Measurements from ENCODE around the gene HINT3. TPM values are rescaled to one million over a fixed set of nuclear protein-coding genes. Genes with fewer than 3 reads are reported as not detected.

HINT3 gene
- total RNA-seq, 2 experiments from 2014 or later, result 10.4 TPM

DNA sequence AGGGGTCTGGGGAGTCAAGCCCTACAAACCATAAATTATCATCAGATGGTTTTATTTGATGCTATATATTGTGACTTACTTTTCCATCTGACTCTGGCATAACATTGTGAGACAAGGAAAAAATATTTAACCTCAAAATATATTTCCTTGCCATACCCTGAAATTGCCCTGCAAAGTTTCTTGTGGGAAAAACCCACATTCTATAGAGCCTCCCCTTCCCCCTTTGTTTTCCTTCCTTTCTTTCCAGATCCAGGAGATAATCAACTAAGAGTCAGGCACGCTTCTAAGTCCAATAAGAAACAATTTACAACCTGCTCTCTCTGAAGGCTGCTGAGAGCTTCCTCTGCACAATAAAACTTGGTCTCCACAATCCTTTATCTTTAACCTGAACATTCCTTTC is 17.5 kb upstream of the HINT3 start:
- Histone ChIP-seq H3K27ac (ENCODE audit: low read depth in 1 of 2, low read length in 2 of 2) (no peak overlapping the region), H3K27me3 (ENCODE audit: control insufficient read depth in 1 of 2, insufficient read depth in 2 of 2, low read length in 2 of 2) (no peaks in the 10 kb centered on the region), H3K4me3 (ENCODE audit: low read length) (no peak overlapping the region), H3K9me3 (ENCODE audit: control insufficient read depth in 1 of 2, insufficient read depth in 1 of 2, low read length in 2 of 2) (no peaks in the 10 kb centered on the region), H3K36me3 (ENCODE audit: insufficient read depth, low read length) (no peaks in the 10 kb centered on the region), H3K4me1 (ENCODE audit: insufficient read depth, low read length) (no peaks in the 10 kb centered on the region)
- H3K4me3 Mint-ChIP-seq, result no peak overlapping the region
- peaks cover 7% of the 10 kb centered on the region for H3K4me1 Mint-ChIP-seq (ENCODE audit: low read depth)
- H3K27me3 Mint-ChIP-seq, result peaks cover 4% of the 10 kb centered on the region
- no peaks in the 10 kb centered on the region for H3K36me3 Mint-ChIP-seq (ENCODE audit: low read depth)
- TF ChIP-seq, protein P1, sequence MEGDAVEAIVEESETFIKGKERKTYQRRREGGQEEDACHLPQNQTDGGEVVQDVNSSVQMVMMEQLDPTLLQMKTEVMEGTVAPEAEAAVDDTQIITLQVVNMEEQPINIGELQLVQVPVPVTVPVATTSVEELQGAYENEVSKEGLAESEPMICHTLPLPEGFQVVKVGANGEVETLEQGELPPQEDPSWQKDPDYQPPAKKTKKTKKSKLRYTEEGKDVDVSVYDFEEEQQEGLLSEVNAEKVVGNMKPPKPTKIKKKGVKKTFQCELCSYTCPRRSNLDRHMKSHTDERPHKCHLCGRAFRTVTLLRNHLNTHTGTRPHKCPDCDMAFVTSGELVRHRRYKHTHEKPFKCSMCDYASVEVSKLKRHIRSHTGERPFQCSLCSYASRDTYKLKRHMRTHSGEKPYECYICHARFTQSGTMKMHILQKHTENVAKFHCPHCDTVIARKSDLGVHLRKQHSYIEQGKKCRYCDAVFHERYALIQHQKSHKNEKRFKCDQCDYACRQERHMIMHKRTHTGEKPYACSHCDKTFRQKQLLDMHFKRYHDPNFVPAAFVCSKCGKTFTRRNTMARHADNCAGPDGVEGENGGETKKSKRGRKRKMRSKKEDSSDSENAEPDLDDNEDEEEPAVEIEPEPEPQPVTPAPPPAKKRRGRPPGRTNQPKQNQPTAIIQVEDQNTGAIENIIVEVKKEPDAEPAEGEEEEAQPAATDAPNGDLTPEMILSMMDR (IDR thresholded peaks at IDR 0.05), result no peak
- H3K27ac Mint-ChIP-seq, result no peak overlapping the region
- H3K9me3 Mint-ChIP-seq, result no peaks in the 10 kb centered on the region
- ChIA-PET POLR2A (interaction anchor here (1.0 kb wide), 1 partner anchor 17 kb away, joined by 3 read pairs; the partner anchor contains the start of gene HINT3), CTCF (interaction anchor here (0.9 kb wide), 1 partner anchor 39 kb away, joined by 3 read pairs; no protein-coding TSS in a partner anchor)
- no peak for ATAC-seq (ENCODE audit: poor library complexity)
- intact Hi-C loops (cut with DNase I, micrococcal nuclease), result no loop called here
- DNase-seq, result no peak

DNA sequence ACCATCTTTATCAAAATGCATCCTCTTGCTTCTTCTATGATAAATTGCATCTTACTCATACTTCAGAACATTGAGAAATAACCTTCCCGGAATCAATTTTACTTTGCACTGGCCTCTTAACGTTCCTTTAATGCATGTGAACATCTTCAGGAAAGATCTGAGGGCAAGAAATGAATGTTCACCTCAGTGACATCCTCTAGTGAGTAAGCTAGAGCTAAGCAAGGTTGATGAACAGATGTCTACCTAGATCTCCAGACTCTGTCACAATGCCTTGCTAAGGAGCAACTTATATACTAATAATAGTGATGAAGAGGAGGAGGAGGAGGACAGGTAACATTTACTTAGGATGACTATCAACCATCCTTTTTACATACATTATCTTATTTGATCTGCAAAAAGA is 16.8 kb upstream of the HINT3 start:
- Histone ChIP-seq H3K27me3 (ENCODE audit: control insufficient read depth in 1 of 2, insufficient read depth in 2 of 2, low read length in 2 of 2) (no peaks in the 10 kb centered on the region), H3K27ac (ENCODE audit: low read depth in 1 of 2, low read length in 2 of 2) (no peak overlapping the region), H3K4me1 (ENCODE audit: insufficient read depth, low read length) (no peaks in the 10 kb centered on the region), H3K36me3 (ENCODE audit: insufficient read depth, low read length) (no peaks in the 10 kb centered on the region), H3K4me3 (ENCODE audit: low read length) (no peak overlapping the region), H3K9me3 (ENCODE audit: control insufficient read depth in 1 of 2, insufficient read depth in 1 of 2, low read length in 2 of 2) (no peaks in the 10 kb centered on the region)
- no peak for ATAC-seq (ENCODE audit: poor library complexity)
- peaks cover 4% of the 10 kb centered on the region for H3K27me3 Mint-ChIP-seq
- no peak overlapping the region for H3K27ac Mint-ChIP-seq
- TF ChIP-seq, protein P1 (IDR thresholded peaks at IDR 0.05), result no peak
- ChIA-PET CTCF (interaction anchor here (1.3 kb wide), 1 partner anchor 16 kb away, joined by 3 read pairs; the partner anchor contains the start of gene HINT3), POLR2A (no interaction called here)
- H3K9me3 Mint-ChIP-seq, result no peaks in the 10 kb centered on the region
- no peak for DNase-seq
- H3K4me1 Mint-ChIP-seq (ENCODE audit: low read depth), result peaks cover 7% of the 10 kb centered on the region
- H3K4me3 Mint-ChIP-seq, result no peak overlapping the region
- no peaks in the 10 kb centered on the region for H3K36me3 Mint-ChIP-seq (ENCODE audit: low read depth)
- intact Hi-C loops (cut with DNase I, micrococcal nuclease), result no loop called here

DNA sequence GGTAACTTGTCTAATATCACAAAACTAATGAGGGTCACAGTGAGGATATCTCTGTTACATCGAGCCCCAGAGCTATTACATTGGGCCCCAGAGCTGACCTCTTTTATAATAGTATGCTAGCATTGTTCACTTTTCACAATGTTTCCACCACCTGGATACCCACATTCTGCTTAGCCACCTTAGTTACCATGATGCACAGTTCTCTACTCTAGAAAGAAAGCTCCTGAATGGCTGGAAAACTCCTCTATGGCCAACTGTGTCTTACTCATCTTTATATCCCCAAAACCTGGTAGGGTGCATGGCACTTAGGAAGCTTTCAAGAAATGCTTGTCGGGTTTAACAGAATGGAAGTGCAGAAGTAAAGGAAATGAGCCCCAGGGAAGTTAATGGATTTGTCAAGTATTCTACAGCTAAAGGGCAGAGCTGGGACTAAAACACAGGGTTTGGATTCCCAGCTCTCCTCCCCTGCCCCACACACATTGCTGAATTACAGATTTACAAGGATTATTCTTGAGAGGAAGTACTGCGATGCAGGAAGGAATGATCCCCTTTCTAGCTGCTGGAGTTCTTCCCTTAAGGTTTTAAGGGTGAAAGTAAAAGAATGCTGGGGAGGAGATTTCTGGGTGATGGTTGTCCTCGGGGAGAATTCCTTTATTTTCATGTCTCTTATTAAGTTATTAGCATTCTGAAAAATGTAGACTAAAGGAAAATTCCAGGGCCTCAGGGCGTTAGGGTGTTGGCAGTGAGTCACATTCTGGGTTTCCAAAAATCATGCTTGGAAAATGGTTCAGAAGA is 16.1 kb upstream of the HINT3 start:
- Mint-ChIP-seq H3K27me3 (peaks cover 4% of the 10 kb centered on the region), H3K9me3 (no peaks in the 10 kb centered on the region), H3K4me3 (no peak overlapping the region), H3K27ac (no peak overlapping the region), H3K36me3 (ENCODE audit: low read depth) (no peaks in the 10 kb centered on the region), H3K4me1 (ENCODE audit: low read depth) (peaks cover 7% of the 10 kb centered on the region)
- no peaks in the 10 kb centered on the region for H3K36me3 ChIP-seq (ENCODE audit: insufficient read depth, low read length)
- ChIA-PET POLR2A (interaction anchor here (1.5 kb wide), 1 partner anchor 16 kb away, joined by 4 read pairs; the partner anchor contains the start of gene HINT3), CTCF (interaction anchor here (1.3 kb wide), 1 partner anchor 16 kb away, joined by 3 read pairs; the partner anchor contains the start of gene HINT3)
- H3K27ac ChIP-seq (ENCODE audit: low read depth in 1 of 2, low read length in 2 of 2), result no peak overlapping the region
- DNase-seq (no peak), ATAC-seq (ENCODE audit: poor library complexity) (no peak)
- intact Hi-C loops (cut with DNase I, micrococcal nuclease), result no loop called here
- H3K27me3 ChIP-seq (ENCODE audit: control insufficient read depth in 1 of 2, insufficient read depth in 2 of 2, low read length in 2 of 2), result no peaks in the 10 kb centered on the region
- H3K4me1 ChIP-seq (ENCODE audit: insufficient read depth, low read length), result no peaks in the 10 kb centered on the region
- H3K9me3 ChIP-seq (ENCODE audit: control insufficient read depth in 1 of 2, insufficient read depth in 1 of 2, low read length in 2 of 2), result no peaks in the 10 kb centered on the region
- TF ChIP-seq, protein P1 (IDR thresholded peaks at IDR 0.05), result no peak
- H3K4me3 ChIP-seq (ENCODE audit: low read length), result no peak overlapping the region

Measured in CD4-positive, alpha-beta T cell (primary cell).